H1 (cell line): Measurements from ENCODE around the gene GARIN3. TPM values are rescaled to one million over a fixed set of nuclear protein-coding genes. Genes with fewer than 3 reads are reported as not detected.

Experiments
- SP4 ChIP-seq: IDR thresholded peaks from 2 replicates; pipeline ENCODE4 v1.6.1; 2012; ENCODE audit warnings: low read length, inconsistent platforms
- YY1 ChIP-seq: IDR thresholded peaks from 2 replicates; pipeline ENCODE4 v1.6.1; 2011; ENCODE audit warnings: low read depth, mild to moderate bottlenecking, low read length
- ZNF274 ChIP-seq: IDR thresholded peaks from 2 replicates; pipeline ENCODE4 v1.7.0; 2012; ENCODE audit warnings: low read length, borderline replicate concordance; ENCODE audit errors: extremely low read depth
- polyA plus RNA-seq, 7 experiments: library from polyadenylated mRNA; depleted of rRNA in 3 of 7; stranded (reverse) in 5 of 7; unstranded in 2 of 7; fragments of >200 nt in 5 of 7; fragments of 200-250 nt in 2 of 7; gene quantifications; 1 replicate in 5 of 7; 2 replicates in 1 of 7; 4 replicates in 1 of 7; pipeline versions ENCODE4 v1.2.1 to v1.2.3, GENCODE V29; 2011 to 2013; ENCODE audit warnings: missing spikeins in 2 of 7, mixed read lengths in 2 of 7
- total RNA-seq: library from RNA; stranded (reverse); fragmentation: NEBNext Ultra II Directional; extraction: Animal tissue kit (Norgen Biotek cat#: 25700); gene quantifications from 2 replicates; pipeline ENCODE4 v1.2.1, GENCODE V29; 2021

GARIN3 gene
- total and polyA plus RNA-seq, 2 of the 8 experiments (the other 6 are each of a cell fraction or from before 2014, with no cell fraction given) = not detected

DNA sequence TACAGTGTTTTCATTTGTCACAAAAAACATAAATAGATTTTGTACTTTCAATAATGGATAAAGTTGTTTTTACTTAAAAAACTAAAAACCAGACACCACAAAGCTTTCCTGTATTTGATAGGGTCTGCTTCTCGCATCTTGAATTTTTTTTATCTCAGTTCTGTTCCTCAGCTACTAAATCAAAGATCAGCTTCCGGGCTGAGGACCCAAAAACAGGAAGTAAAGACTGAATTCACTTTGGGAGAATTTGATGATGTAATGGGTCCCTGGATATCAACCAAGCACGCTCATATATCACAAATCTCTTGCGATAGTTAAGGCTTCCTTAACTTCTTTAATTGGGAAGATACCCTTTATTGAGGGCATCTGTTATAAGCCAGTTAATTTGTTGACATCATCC is 38.7 kb upstream of the GARIN3 start (continued):
- TF ChIP-seq ZNF274 = no peak
- no peak for TF ChIP-seq SP4
- no peak for TF ChIP-seq YY1
